Kidney epithelial cell (primary cell): ENCODE measurements around the gene CDK8. TPM values are rescaled to one million over a fixed set of nuclear protein-coding genes. Genes with fewer than 3 reads are reported as not detected.

Experiments used
- DNase-seq: peaks from one replicate; pipeline ENCODE4 v3.0.0-alpha.2; 2010; ENCODE audit warnings: low read depth
- H3K27me3 ChIP-seq: 2 replicates; pipeline ENCODE4 v1.6.0; 2011; ENCODE audit warnings: low read length; ENCODE audit not compliant: control insufficient read depth, insufficient read depth
- H3K36me3 ChIP-seq: 2 replicates; pipeline ENCODE4 v1.5.1; 2011; ENCODE audit warnings: low read length; ENCODE audit not compliant: control insufficient read depth, insufficient read depth
- H3K4me3 ChIP-seq: 2 replicates; pipeline ENCODE4 v1.5.1; 2011; ENCODE audit warnings: low read depth, mild to moderate bottlenecking, control low read depth, low read length
- total RNA-seq: library from RNA; depleted of rRNA; stranded (reverse); fragments of >200 nt; gene quantifications from 2 replicates; pipeline ENCODE4 v1.2.3, GENCODE V29; 2015
- TF ChIP-seq, protein P1 (sequence below): IDR thresholded peaks from 2 replicates; pipeline ENCODE4 v1.5.1; 2011; ENCODE audit warnings: mild to moderate bottlenecking, moderate library complexity, low read length, control low read depth, inconsistent platforms; ENCODE audit not compliant: insufficient read depth, poor library complexity, severe bottlenecking

CDK8 gene
- total RNA-seq, 1 donor from 2014 or later = 23.2 TPM

DNA sequence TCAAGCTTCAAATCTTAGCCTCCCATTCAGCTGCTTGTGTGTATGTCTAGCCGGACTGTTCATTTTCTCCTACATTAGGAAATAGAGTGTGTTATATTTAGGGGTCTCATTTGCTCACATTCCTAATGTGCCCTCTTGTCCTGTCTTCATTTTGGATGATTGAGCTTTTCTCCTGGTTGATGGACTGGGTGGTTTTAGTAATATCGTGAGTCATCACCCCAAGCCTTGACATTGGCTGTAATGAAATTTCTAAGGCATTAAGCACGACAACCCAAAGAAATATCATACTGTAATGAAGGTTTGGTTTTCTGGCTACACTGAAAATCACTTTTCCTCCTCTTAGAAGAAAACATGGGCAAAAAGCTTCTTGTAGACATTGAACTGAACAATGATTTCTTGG, 192.8 kb downstream of the CDK8 start:
- Histone ChIP-seq H3K36me3 (no peaks in the 10 kb centered on the region), H3K4me3 (no peak overlapping the region), H3K27me3 (no peaks in the 10 kb centered on the region)
- TF ChIP-seq, protein P1, sequence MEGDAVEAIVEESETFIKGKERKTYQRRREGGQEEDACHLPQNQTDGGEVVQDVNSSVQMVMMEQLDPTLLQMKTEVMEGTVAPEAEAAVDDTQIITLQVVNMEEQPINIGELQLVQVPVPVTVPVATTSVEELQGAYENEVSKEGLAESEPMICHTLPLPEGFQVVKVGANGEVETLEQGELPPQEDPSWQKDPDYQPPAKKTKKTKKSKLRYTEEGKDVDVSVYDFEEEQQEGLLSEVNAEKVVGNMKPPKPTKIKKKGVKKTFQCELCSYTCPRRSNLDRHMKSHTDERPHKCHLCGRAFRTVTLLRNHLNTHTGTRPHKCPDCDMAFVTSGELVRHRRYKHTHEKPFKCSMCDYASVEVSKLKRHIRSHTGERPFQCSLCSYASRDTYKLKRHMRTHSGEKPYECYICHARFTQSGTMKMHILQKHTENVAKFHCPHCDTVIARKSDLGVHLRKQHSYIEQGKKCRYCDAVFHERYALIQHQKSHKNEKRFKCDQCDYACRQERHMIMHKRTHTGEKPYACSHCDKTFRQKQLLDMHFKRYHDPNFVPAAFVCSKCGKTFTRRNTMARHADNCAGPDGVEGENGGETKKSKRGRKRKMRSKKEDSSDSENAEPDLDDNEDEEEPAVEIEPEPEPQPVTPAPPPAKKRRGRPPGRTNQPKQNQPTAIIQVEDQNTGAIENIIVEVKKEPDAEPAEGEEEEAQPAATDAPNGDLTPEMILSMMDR = no peak
- DNase-seq = no peak

DNA sequence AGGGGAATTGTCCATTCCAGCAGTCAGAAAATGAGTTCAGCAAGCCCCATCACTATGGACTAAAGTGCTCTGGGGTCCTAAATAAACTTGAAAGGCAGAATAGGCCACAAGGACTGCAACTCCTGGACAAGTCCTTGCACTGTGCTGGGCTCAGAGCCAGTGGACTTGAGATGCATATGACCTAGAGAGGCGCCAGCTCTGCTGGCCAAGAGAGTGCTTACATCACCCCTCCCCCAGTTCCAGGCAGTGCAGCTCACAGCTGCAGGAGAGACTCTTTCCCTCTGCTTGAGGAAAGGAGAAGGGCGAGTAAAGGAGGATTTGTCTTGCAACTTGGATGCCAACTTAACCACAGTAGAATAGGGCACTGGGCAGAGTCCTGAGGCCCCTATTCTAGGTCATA, 194.1 kb downstream of the CDK8 start:
- Histone ChIP-seq H3K36me3 (no peaks in the 10 kb centered on the region), H3K4me3 (no peak overlapping the region), H3K27me3 (no peaks in the 10 kb centered on the region)
- TF ChIP-seq, protein P1 = no peak
- no peak for DNase-seq

DNA sequence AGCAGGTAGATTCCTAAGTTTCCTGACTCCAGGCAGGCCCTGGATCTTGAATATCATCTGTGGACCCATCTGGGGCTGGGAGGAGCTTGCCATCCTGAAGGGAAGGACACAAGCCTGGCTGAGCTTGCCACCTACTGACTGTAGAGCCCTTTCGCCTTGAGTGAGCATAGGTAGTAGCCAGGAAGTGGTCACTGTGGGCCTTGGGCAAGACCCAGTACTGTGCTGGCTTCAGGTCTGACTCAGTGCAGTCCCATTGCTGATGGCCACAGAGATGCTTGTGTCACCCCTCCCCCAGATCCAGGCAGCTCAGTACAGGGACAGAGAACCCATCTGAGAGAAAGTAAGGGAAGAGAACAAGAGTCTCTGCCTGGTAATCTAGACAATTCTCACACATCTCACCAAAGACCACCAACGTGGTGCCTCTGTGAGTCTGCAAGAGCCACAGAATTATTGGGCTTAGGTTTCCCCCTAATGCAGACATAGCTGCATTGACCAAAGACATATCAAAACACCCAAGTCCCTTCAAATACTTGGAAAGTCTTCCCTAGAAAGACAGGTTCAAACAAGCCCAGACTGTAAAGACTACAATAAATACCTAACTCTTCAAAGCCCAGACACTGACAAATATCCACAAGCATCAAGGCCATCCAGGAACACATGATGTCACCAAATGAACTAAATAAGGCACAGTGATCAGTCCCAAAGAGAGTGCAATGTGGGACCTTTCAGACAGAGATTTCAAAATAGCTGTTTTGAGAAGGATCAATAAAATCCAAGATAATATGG, 195.3 kb downstream of the CDK8 start:
- H3K36me3 ChIP-seq = no peaks in the 10 kb centered on the region

More for the DNA sequence above, 195.3 kb downstream of the CDK8 start:
- no peak for DNase-seq
- TF ChIP-seq, protein P1 = no peak
- no peaks in the 10 kb centered on the region for H3K27me3 ChIP-seq
- no peak overlapping the region for H3K4me3 ChIP-seq

Other genes with a start within 250 kb of the CDK8 start
- 89.5 and 105 TPM in 2 replicates for gene SHISA2, start 202.1 kb upstream of the CDK8 start, total RNA-seq
- gene RNF6, start 31.8 kb upstream of the CDK8 start, total RNA-seq = 35.7 and 39.8 TPM in 2 replicates